ENCODE results near the gene CNTN5.

DNA sequence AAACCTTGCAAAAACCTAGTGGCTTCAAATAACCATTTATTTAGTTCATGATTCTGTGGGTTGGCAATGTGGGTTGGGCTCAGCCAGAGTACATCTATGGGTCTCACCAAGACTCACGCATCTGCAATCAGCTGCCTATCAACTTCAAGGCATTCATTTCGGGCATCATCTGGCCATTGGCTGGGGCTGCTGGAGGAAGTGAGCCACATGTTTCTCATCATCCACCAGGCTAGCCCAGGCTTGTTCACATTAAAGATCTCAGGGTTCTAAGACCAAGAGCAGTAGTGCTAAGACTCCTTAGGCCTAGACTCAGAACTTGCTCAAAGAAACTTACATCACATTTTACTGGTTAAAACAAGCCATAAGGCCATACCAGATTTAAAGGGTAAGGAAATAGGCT lies 1187.5 kb downstream of the CNTN5 start:
- no peak for TF ChIP-seq POLR2AphosphoS5 (IDR thresholded peaks at IDR 0.05; ENCODE audit: low read depth, low read length)
- TF ChIP-seq EZH2phosphoT487 (IDR thresholded peaks at IDR 0.05; ENCODE audit: borderline replicate concordance, low read depth): no peak
- TF ChIP-seq RAD21 (IDR thresholded peaks at IDR 0.05; ENCODE audit: low read length): no peak
- TF ChIP-seq, protein P1, sequence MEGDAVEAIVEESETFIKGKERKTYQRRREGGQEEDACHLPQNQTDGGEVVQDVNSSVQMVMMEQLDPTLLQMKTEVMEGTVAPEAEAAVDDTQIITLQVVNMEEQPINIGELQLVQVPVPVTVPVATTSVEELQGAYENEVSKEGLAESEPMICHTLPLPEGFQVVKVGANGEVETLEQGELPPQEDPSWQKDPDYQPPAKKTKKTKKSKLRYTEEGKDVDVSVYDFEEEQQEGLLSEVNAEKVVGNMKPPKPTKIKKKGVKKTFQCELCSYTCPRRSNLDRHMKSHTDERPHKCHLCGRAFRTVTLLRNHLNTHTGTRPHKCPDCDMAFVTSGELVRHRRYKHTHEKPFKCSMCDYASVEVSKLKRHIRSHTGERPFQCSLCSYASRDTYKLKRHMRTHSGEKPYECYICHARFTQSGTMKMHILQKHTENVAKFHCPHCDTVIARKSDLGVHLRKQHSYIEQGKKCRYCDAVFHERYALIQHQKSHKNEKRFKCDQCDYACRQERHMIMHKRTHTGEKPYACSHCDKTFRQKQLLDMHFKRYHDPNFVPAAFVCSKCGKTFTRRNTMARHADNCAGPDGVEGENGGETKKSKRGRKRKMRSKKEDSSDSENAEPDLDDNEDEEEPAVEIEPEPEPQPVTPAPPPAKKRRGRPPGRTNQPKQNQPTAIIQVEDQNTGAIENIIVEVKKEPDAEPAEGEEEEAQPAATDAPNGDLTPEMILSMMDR (IDR thresholded peaks at IDR 0.05): no peak
- TF ChIP-seq SMC3 (IDR thresholded peaks at IDR 0.05; ENCODE audit: low read depth, low read length): no peak
- TF ChIP-seq EP300 (IDR thresholded peaks at IDR 0.05; ENCODE audit: borderline replicate concordance in 1 of 2, low read depth in 1 of 2, low read length in 1 of 2): no peak
- no peak for TF ChIP-seq NFIC (IDR thresholded peaks at IDR 0.05; ENCODE audit: borderline replicate concordance)
- TF ChIP-seq FOXJ3 (CRISPR knock-in tag; IDR thresholded peaks at IDR 0.05): no peak
- TF ChIP-seq, protein P2, sequence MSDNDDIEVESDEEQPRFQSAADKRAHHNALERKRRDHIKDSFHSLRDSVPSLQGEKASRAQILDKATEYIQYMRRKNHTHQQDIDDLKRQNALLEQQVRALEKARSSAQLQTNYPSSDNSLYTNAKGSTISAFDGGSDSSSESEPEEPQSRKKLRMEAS (IDR thresholded peaks at IDR 0.05; ENCODE audit: low read depth): no peak
- TF ChIP-seq GABPA (IDR thresholded peaks at IDR 0.05; ENCODE audit: low read depth): no peak

Data from SK-N-SH (cell line).